ENCODE data around the gene MOCS1.

- peak; percentile 65 for TF ChIP-seq CTCF (IDR thresholded peaks at IDR 0.05)
- TF ChIP-seq EZH2 (IDR thresholded peaks at IDR 0.05): no peak
Observed at GRCh38 chr6:39980839-39981580, 46.7 kb upstream of the MOCS1 start.
